SU-DHL-6 (cell line): ENCODE measurements around the gene GPR87.

Experiments
- H2AFZ ChIP-seq: fragments of 200-600 bp; sonication (generic); 2 replicates; pipeline ENCODE4 v1.6.1; 2014; ENCODE audit warnings: low read depth, mild to moderate bottlenecking, moderate library complexity, mixed read lengths, antibody characterized with exemption, low read length; ENCODE audit not compliant: severe bottlenecking
- H3F3A ChIP-seq: fragments of 200-600 bp; shearing (Covaris generic); 2 replicates; pipeline ENCODE4 v1.6.0; 2016; ENCODE audit warnings: antibody characterized with exemption, mild to moderate bottlenecking; ENCODE audit not compliant: insufficient read depth
- H3K27ac ChIP-seq: fragments of 200-600 bp; sonication (generic); 2 replicates; pipeline ENCODE4 v1.5.1; 2016; ENCODE audit warnings: low read depth, mild to moderate bottlenecking, low read length, moderate library complexity, mixed read lengths
- H3K27me3 ChIP-seq: fragments of 200-600 bp; sonication (generic), shearing (Covaris generic); 2 replicates; pipeline ENCODE4 v1.6.0; 2014; ENCODE audit warnings: mild to moderate bottlenecking, low read length
- H3K36me3 ChIP-seq: fragments of 200-600 bp; sonication (generic); 2 replicates; pipeline ENCODE4 v1.6.1; 2014; ENCODE audit warnings: mild to moderate bottlenecking, low read length, mixed read lengths
- H3K4me2 ChIP-seq: fragments of 300-600, 200-600 bp; shearing (Covaris generic), sonication (generic); 2 replicates; pipeline ENCODE4 v1.6.0; 2014; ENCODE audit warnings: low read length, low read depth, mild to moderate bottlenecking; ENCODE audit not compliant: poor library complexity, severe bottlenecking
- H3K4me3 ChIP-seq: fragments of 200-600 bp; sonication (generic); 2 replicates; pipeline ENCODE4 v1.5.1; 2014; ENCODE audit warnings: antibody characterized with exemption, low read length, mild to moderate bottlenecking, mixed read lengths; ENCODE audit not compliant: insufficient read depth, poor library complexity, severe bottlenecking
- H3K79me2 ChIP-seq: fragments of 200-600 bp; sonication (generic); 2 replicates; pipeline ENCODE4 v1.6.1; 2014; ENCODE audit warnings: mild to moderate bottlenecking, low read length, moderate library complexity; ENCODE audit not compliant: insufficient read depth
- H3K9ac ChIP-seq: fragments of 200-600 bp; sonication (generic); 2 replicates; pipeline ENCODE4 v1.7.0; 2014; ENCODE audit warnings: mild to moderate bottlenecking, low read length
- H3K9me2 ChIP-seq: fragments of 200-600 bp; sonication (generic); replicated peaks from 2 replicates; pipeline ENCODE4 v1.6.1; 2014; ENCODE audit warnings: low read length; ENCODE audit not compliant: insufficient read depth
- H3K9me3 ChIP-seq: fragments of 200-600 bp; sonication (generic); 2 replicates; pipeline ENCODE4 v1.6.1; 2014; ENCODE audit warnings: low read length, mixed read lengths; ENCODE audit not compliant: insufficient read depth
- H4K20me1 ChIP-seq: fragments of 200-600 bp; sonication (generic); 2 replicates; pipeline ENCODE4 v1.6.1; 2014; ENCODE audit warnings: low read depth, mild to moderate bottlenecking, antibody characterized with exemption, low read length, moderate library complexity, mixed read lengths
- CTCF ChIP-seq: fragments of 200-600 bp; sonication (generic); IDR thresholded peaks from one replicate; pipeline ENCODE4 v1.5.1; 2017; ENCODE audit warnings: antibody characterized with exemption, mild to moderate bottlenecking, low read length, moderate library complexity; ENCODE audit not compliant: insufficient read depth, poor library complexity, severe bottlenecking
- EZH2phosphoT487 ChIP-seq: fragments of 200-600 bp; sonication (generic), shearing (Covaris generic); conservative IDR thresholded peaks from 2 replicates; pipeline ENCODE4 v1.6.1; 2018; ENCODE audit warnings: mild to moderate bottlenecking, antibody characterized with exemption, low read length, moderate library complexity, mixed read lengths

The GPR87 gene

GRCh38 chr3:151318313-151318712, 1.7 kb upstream of the GPR87 start:
- H3K9me3 ChIP-seq, result no peaks in the 10 kb centered on the region
- H3K9me2 ChIP-seq, result no peaks in the 10 kb centered on the region
- no peak overlapping the region for H3K27ac ChIP-seq
- no peaks in the 10 kb centered on the region for H4K20me1 ChIP-seq
- no peaks in the 10 kb centered on the region for H3K27me3 ChIP-seq
- H2AFZ ChIP-seq, result no peak overlapping the region
- no peak overlapping the region for H3K4me2 ChIP-seq
- H3K79me2 ChIP-seq, result no peaks in the 10 kb centered on the region
- TF ChIP-seq CTCF, result no peak
- TF ChIP-seq EZH2phosphoT487, result no peak
- H3K36me3 ChIP-seq, result no peaks in the 10 kb centered on the region
- no peak overlapping the region for H3K4me3 ChIP-seq
- H3F3A ChIP-seq, result no peaks in the 10 kb centered on the region
- no peak overlapping the region for H3K9ac ChIP-seq

GRCh38 chr3:151315846-151316245, 774 bp downstream of the GPR87 start:
- Histone ChIP-seq H3K79me2 (no peaks in the 10 kb centered on the region), H3K4me3 (no peak overlapping the region), H3K9me2 (no peaks in the 10 kb centered on the region), H3K9ac (no peak overlapping the region), H3K4me2 (no peak overlapping the region), H3F3A (no peaks in the 10 kb centered on the region), H3K36me3 (no peaks in the 10 kb centered on the region), H3K27ac (no peak overlapping the region), H4K20me1 (no peaks in the 10 kb centered on the region), H3K27me3 (no peaks in the 10 kb centered on the region), H3K9me3 (no peaks in the 10 kb centered on the region), H2AFZ (no peak overlapping the region)
- no peak for TF ChIP-seq CTCF
- TF ChIP-seq EZH2phosphoT487, result no peak

- Histone ChIP-seq H3K27me3 (no peaks in the 10 kb centered on the region), H3K36me3 (no peaks in the 10 kb centered on the region), H3K9me2 (no peaks in the 10 kb centered on the region), H3K4me2 (no peak overlapping the region), H3K79me2 (no peaks in the 10 kb centered on the region), H4K20me1 (no peaks in the 10 kb centered on the region), H3F3A (no peaks in the 10 kb centered on the region), H3K9ac (no peak overlapping the region), H3K27ac (no peak overlapping the region), H3K9me3 (no peaks in the 10 kb centered on the region), H3K4me3 (no peak overlapping the region), H2AFZ (no peak overlapping the region)
- TF ChIP-seq EZH2phosphoT487 (no peak), CTCF (no peak)
Observed at GRCh38 chr3:151315136-151315535, 1.5 kb downstream of the GPR87 start.
